GM18951 (cell line): ENCODE results near the gene CYP2U1.

Source experiments
- POLR2A ChIP-seq: IDR thresholded peaks from 4 replicates; pipeline ENCODE4 v1.6.1; 2011; ENCODE audit warnings: mild to moderate bottlenecking; ENCODE audit not compliant: insufficient read length, insufficient read depth; ENCODE audit errors: extremely low read depth
- in situ Hi-C: fragments of 300-500 bp; cut with MboI; formaldehyde crosslinking; loops from one replicate; pipeline ENCODE4 v1.12.0; 2022; ENCODE audit warnings: low sequenced_read_pairs, mixed read lengths, inconsistent platforms; ENCODE audit not compliant: unreplicated experiment

CYP2U1 gene

GRCh38 chr4:107930821-107931774, at the start of gene CYP2U1:
Gene CYP2U1 (plus strand): TSS chr4:107931549. CDS start chr4:107931644, 95 bp downstream.
- in situ Hi-C loops: no loop called here

GRCh38 chr4:107885865-107886264, 45.5 kb upstream of the CYP2U1 start:
- in situ Hi-C loops: no loop called here
- TF ChIP-seq POLR2A: no peak

More at GRCh38 chr4:107930821-107931774, at the start of gene CYP2U1:
- TF ChIP-seq POLR2A: peak; percentile 67

DNA sequence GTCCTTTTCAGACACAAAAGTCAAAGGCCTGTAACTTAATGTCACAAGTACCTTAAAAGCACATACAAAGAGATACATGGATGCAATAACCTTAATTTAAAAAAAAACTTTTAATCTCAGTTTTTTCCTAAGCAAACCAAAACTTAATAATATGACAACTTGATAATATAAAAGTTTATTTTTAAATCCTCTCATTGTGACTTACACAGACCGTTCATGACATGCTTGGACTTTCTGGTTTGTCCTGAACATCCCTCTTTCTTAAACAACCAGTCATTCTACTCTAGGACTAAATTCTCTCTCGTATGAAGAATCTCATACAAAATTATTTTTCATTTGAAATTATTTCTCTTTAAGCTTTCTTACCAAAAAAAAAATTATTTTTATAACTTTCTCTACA, 43.1 kb upstream of the CYP2U1 start:
- in situ Hi-C loops: no loop called here
- no peak for TF ChIP-seq POLR2A

- TF ChIP-seq POLR2A: no peak
- in situ Hi-C loops: no loop called here
Observed at GRCh38 chr4:107890779-107891178, 40.6 kb upstream of the CYP2U1 start.

GRCh38 chr4:107891299-107891698, 40.0 kb upstream of the CYP2U1 start:
- TF ChIP-seq POLR2A: no peak
- in situ Hi-C loops: no loop called here

- no peak for TF ChIP-seq POLR2A
- in situ Hi-C loops: no loop called here
Observed at GRCh38 chr4:107893171-107894137, 37.9 kb upstream of the CYP2U1 start.

DNA sequence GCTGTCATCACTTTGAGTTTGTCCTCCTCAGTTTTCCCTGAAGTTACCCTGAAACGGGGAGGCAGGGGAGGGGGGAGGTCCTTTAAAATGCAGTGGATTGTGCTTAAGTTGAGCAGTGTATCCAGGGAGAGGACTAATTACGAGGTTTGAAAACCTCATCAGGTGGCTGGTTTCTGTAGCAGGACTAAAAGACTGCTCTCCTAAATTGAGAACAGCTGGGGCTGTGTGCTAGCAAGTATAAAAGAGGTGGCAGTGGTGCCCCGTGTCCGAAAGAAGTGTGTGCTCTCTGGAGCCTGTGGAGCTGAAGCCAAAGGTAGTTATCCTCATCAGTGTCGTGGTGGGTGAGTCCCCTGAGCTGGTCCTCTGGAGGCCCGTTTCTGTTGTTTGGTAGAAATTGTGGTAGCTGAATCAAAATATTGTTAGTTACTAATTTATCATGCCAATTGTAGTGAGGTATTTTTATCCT, 37.2 kb upstream of the CYP2U1 start:
- TF ChIP-seq POLR2A: no peak
- in situ Hi-C loops: no loop called here

GRCh38 chr4:107896158-107896645, 35.1 kb upstream of the CYP2U1 start:
- in situ Hi-C loops: no loop called here
- no peak for TF ChIP-seq POLR2A

DNA sequence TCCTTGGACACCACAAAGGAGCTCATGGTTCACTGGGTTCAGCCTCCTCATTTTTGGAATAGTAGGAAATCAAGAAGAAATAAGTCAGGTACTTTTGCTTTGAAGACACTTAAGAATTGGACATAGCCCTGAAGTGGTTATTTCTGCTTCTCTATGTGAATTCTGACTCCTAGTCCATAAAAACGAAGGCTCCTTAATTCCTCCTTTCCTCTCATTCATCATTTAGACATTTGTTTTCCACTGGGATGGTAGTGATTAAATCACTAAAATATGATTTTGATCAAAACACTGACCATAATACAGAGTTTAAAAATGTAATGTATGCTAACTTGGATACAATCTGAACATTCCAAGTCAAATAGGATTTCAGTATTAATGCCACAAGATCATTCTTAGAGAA, 34.7 kb upstream of the CYP2U1 start:
- in situ Hi-C loops: no loop called here
- no peak for TF ChIP-seq POLR2A

- in situ Hi-C loops: no loop called here
- no peak for TF ChIP-seq POLR2A
Observed at GRCh38 chr4:107897823-107898222, 33.5 kb upstream of the CYP2U1 start.

- TF ChIP-seq POLR2A: no peak
- in situ Hi-C loops: no loop called here
Observed at GRCh38 chr4:107900067-107900466, 31.3 kb upstream of the CYP2U1 start.

DNA sequence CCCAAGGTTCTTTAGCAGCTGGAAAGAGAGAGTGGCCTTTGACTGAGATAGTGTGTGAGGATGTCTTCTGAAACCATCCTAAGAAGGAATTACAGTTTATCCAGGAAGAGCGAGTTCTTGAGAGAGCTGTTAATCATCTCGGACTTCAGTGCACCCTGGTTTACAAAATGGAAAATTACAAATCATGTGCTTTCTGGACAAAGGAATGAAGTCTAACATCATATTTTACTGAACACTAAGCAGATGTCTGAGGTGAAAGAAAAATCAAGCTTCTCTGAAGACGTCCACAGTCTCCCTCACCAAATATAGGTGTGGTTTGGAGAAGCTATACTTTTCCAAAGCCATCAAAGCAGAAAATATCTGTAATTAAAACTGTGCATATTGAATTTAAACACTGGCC, 30.8 kb upstream of the CYP2U1 start:
- no peak for TF ChIP-seq POLR2A
- in situ Hi-C loops: no loop called here
